ENCODE measurements around the gene TUT4. TPM values are rescaled to one million over a fixed set of nuclear protein-coding genes. Genes with fewer than 3 reads are reported as not detected.

Gene TUT4
- total RNA-seq, 4 donors from 2014 or later: 22.1 to 212 (median 50.0) TPM

GRCh38 chr1:52427152-52427551, 125.7 kb downstream of the TUT4 start:
- no peak for DNase-seq
- Histone ChIP-seq H3K27ac (no peak overlapping the region), H3K27me3 (no peaks in the 10 kb centered on the region), H3K9me3 (no peaks in the 10 kb centered on the region), H3K4me1 (no peaks in the 10 kb centered on the region), H3K4me3 (no peak overlapping the region), H3K36me3 (peaks cover 0 to 37% (median 0%) of the 10 kb centered on the region in 3 donors)
- TF ChIP-seq, protein P1, sequence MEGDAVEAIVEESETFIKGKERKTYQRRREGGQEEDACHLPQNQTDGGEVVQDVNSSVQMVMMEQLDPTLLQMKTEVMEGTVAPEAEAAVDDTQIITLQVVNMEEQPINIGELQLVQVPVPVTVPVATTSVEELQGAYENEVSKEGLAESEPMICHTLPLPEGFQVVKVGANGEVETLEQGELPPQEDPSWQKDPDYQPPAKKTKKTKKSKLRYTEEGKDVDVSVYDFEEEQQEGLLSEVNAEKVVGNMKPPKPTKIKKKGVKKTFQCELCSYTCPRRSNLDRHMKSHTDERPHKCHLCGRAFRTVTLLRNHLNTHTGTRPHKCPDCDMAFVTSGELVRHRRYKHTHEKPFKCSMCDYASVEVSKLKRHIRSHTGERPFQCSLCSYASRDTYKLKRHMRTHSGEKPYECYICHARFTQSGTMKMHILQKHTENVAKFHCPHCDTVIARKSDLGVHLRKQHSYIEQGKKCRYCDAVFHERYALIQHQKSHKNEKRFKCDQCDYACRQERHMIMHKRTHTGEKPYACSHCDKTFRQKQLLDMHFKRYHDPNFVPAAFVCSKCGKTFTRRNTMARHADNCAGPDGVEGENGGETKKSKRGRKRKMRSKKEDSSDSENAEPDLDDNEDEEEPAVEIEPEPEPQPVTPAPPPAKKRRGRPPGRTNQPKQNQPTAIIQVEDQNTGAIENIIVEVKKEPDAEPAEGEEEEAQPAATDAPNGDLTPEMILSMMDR (IDR thresholded peaks at IDR 0.05): no peak
- no peak for TF ChIP-seq POLR2A (IDR thresholded peaks at IDR 0.05)

DNA sequence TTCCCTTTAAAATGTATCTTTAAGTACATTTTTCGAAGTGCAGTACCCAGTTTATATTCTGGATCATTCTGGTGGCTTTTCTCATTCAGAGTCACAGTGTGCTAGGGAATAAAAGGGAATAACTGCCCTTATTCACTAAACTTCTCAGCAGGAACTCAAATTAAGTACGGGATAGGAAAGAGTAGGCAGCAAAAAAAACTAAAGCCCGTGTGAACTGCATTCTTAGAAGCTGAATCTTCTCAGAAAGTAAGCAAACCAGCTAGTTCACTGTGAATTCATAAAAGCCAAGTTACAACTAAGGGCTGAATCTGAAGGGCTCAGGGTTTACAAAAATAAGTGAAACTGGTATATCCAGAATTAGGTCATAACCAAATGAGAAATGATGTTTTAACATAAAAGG, 126.5 kb downstream of the TUT4 start:
- Histone ChIP-seq H3K4me3 (no peak overlapping the region), H3K27ac (no peak overlapping the region), H3K9me3 (no peaks in the 10 kb centered on the region), H3K4me1 (no peaks in the 10 kb centered on the region), H3K27me3 (no peaks in the 10 kb centered on the region), H3K36me3 (peaks cover 0 to 31% (median 0%) of the 10 kb centered on the region in 3 donors)
- TF ChIP-seq POLR2A (IDR thresholded peaks at IDR 0.05): no peak
- TF ChIP-seq, protein P1 (IDR thresholded peaks at IDR 0.05): no peak
- DNase-seq: no peak

GRCh38 chr1:52424813-52425212, 128.1 kb downstream of the TUT4 start:
- Histone ChIP-seq H3K4me1 (peaks cover 0 to 2% (median 0%) of the 10 kb centered on the region in 4 donors), H3K9me3 (no peaks in the 10 kb centered on the region), H3K4me3 (no peak overlapping the region), H3K27ac (no peak overlapping the region), H3K36me3 (peaks cover 0 to 15% (median 0%) of the 10 kb centered on the region in 3 donors), H3K27me3 (no peaks in the 10 kb centered on the region)
- no peak for DNase-seq
- TF ChIP-seq, protein P1 (IDR thresholded peaks at IDR 0.05): no peak
- TF ChIP-seq POLR2A (IDR thresholded peaks at IDR 0.05): no peak

- Histone ChIP-seq H3K4me1 (peaks cover 0 to 7% (median 0%) of the 10 kb centered on the region in 4 donors), H3K9me3 (no peaks in the 10 kb centered on the region), H3K27me3 (no peaks in the 10 kb centered on the region), H3K27ac (peak overlapping the region in 1 of 4 donors; percentile 6), H3K4me3 (no peak overlapping the region), H3K36me3 (peaks cover 0 to 12% (median 0%) of the 10 kb centered on the region in 3 donors)
- TF ChIP-seq, protein P1 (IDR thresholded peaks at IDR 0.05): no peak
- TF ChIP-seq POLR2A (IDR thresholded peaks at IDR 0.05): no peak
- DNase-seq: no peak
These were observed 128.7 kb downstream of the TUT4 start for GRCh38 chr1:52424231-52424636.

DNA sequence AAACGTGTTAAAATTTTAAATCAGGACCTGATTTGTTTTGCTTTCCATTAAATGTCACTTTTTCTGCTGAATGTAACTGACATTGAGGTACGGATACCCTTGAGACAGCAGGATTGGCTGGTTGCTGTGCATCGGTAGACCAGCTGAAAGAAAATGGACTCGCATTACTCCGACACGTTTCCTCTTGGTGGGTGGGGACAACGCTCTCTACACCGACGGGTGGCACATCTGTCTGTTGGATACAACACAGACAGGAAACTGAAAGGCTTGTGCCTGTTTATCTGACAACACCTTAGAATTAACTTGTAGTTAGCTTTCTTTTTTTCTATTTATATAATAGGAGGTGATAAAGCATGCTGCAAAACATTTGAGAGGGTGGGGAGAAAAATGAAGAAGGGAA, 129.1 kb downstream of the TUT4 start:
- H3K27ac ChIP-seq: peak overlapping the region in 1 of 4 donors; percentile 6
- H3K36me3 ChIP-seq: peaks cover 0 to 15% (median 0%) of the 10 kb centered on the region in 3 donors
- DNase-seq: peak in 2 of 3 donors; percentile 44 to 58
- H3K4me3 ChIP-seq: no peak overlapping the region
- no peak for TF ChIP-seq POLR2A (IDR thresholded peaks at IDR 0.05)
- TF ChIP-seq, protein P1 (IDR thresholded peaks at IDR 0.05): no peak
- no peaks in the 10 kb centered on the region for H3K9me3 ChIP-seq
- H3K27me3 ChIP-seq: no peaks in the 10 kb centered on the region
- H3K4me1 ChIP-seq: peaks cover 0 to 7% (median 0%) of the 10 kb centered on the region in 4 donors

DNA sequence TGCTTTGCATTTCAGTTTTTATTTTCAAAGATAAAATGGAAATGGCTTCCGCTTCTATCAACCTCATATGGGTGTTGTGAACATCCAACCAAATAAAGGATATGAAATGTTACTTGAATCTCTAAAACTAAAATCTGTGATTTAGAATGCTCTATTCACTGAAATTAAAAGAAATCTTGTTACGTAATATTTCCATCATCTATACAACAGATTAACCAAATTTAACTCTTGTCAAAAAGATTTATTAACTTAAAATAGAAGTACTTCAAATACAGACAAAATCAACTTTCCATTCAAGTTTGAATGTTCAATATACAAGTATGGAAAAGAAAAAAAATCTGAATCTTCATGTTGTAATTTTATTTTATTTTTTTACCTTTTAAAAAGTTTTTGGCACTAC, 129.8 kb downstream of the TUT4 start:
- peaks cover 0 to 22% (median 0%) of the 10 kb centered on the region in 3 donors for H3K36me3 ChIP-seq
- no peaks in the 10 kb centered on the region for H3K9me3 ChIP-seq
- peaks cover 0 to 7% (median 0%) of the 10 kb centered on the region in 4 donors for H3K4me1 ChIP-seq
- no peak for TF ChIP-seq POLR2A (IDR thresholded peaks at IDR 0.05)
- TF ChIP-seq, protein P1 (IDR thresholded peaks at IDR 0.05): no peak
- no peak overlapping the region for H3K4me3 ChIP-seq
- no peak for DNase-seq
- H3K27me3 ChIP-seq: no peaks in the 10 kb centered on the region
- no peak overlapping the region for H3K27ac ChIP-seq

Measured in Peyer's patch (tissue), 4 donors.